Effector memory CD4-positive, alpha-beta T cell (primary cell): ENCODE data around the gene NOM1.

Experiments
- DNase-seq, 3 donors: peaks; one replicate each; pipeline ENCODE4 v3.0.0-alpha.2; 2020
- H3K27ac ChIP-seq: 2 replicates; pipeline ENCODE4 v1.7.0; 2013; ENCODE audit warnings: mild to moderate bottlenecking, low read length, moderate library complexity; ENCODE audit not compliant: insufficient read depth, poor library complexity, severe bottlenecking
- H3K27me3 ChIP-seq: replicated peaks from 2 replicates; pipeline ENCODE4 v1.7.0; 2013; ENCODE audit warnings: mild to moderate bottlenecking, low read length; ENCODE audit not compliant: insufficient read depth, control insufficient read depth, poor library complexity, severe bottlenecking
- H3K36me3 ChIP-seq: 2 replicates; pipeline ENCODE4 v1.7.0; 2013; ENCODE audit warnings: mild to moderate bottlenecking, low read length, moderate library complexity; ENCODE audit not compliant: control insufficient read depth, insufficient read depth
- H3K4me1 ChIP-seq: 2 replicates; pipeline ENCODE4 v1.7.0; 2013; ENCODE audit warnings: low read length, mild to moderate bottlenecking; ENCODE audit not compliant: control insufficient read depth, insufficient read depth, poor library complexity, severe bottlenecking
- H3K4me3 ChIP-seq: 2 replicates; pipeline ENCODE4 v1.7.0; 2013; ENCODE audit warnings: low read length, low read depth, mild to moderate bottlenecking; ENCODE audit not compliant: insufficient read depth, poor library complexity, severe bottlenecking
- H3K9me3 ChIP-seq: 2 replicates; pipeline ENCODE4 v1.7.0; 2013; ENCODE audit warnings: mild to moderate bottlenecking, low read length, moderate library complexity; ENCODE audit not compliant: control insufficient read depth

Gene NOM1

GRCh38 chr7:157021871-157022680 is 72.6 kb downstream of the NOM1 start:
- no peaks in the 10 kb centered on the region for H3K36me3 ChIP-seq
- no peak overlapping the region for H3K27ac ChIP-seq
- H3K9me3 ChIP-seq = no peaks in the 10 kb centered on the region
- H3K4me1 ChIP-seq = peaks cover 26% of the 10 kb centered on the region
- DNase-seq = no peak
- H3K27me3 ChIP-seq = peaks cover 53% of the 10 kb centered on the region
- H3K4me3 ChIP-seq = no peak overlapping the region
